Mammary epithelial cell (primary cell): Measurements from ENCODE around the gene PRR3.

Experiments
- CTCF ChIP-seq, 2 donors: IDR thresholded peaks in 1 of 2; conservative IDR thresholded peaks in 1 of 2; 2 replicates each; pipeline ENCODE4 v1.5.1; 2011 to 2012; ENCODE audit warnings: inconsistent platforms in 2 of 2, low read length in 2 of 2, mild to moderate bottlenecking in 2 of 2, control low read depth in 1 of 2, low read depth in 1 of 2; ENCODE audit not compliant: insufficient read depth in 1 of 2; ENCODE audit errors: extremely low read depth in 1 of 2
- EZH2 ChIP-seq: IDR thresholded peaks from 2 replicates; pipeline ENCODE4 v1.6.1; 2012; ENCODE audit warnings: low read length, inconsistent platforms, borderline replicate concordance

GRCh38 chr6:30610065-30610464, 53.0 kb downstream of the PRR3 start:
- no peak for TF ChIP-seq CTCF (conservative IDR thresholded peaks at IDR 0.05 in 1 of 2, IDR thresholded peaks at IDR 0.05 in 1 of 2; ENCODE audit: extremely low read depth in 1 of 2, insufficient read depth in 1 of 2, low read depth in 1 of 2, low read length in 2 of 2)
- TF ChIP-seq EZH2: no peak
